GM12878 (cell line): Measurements from ENCODE around the gene MS4A12. TPM values are rescaled to one million over a fixed set of nuclear protein-coding genes. Genes with fewer than 3 reads are reported as not detected.

Source experiments
- ATAC-seq: fragments of 200-7000 bp; cut with Tn5 transposase; 3 replicates; pipeline ENCODE4 v1.9.1; 2020; ENCODE audit warnings: mild to moderate bottlenecking, moderate library complexity
- BruUV-seq: library from RNA; stranded (reverse); fragments of 400-500 nt; replicated peaks from 2 replicates; lab custom pipeline; 2021; lab: Mats Ljungman, UMichigan
- CTCF ChIA-PET: fragments of 300-600 bp; sonication (Branson Sonifier 250); formaldehyde crosslinking; extraction: SDS; loops from one replicate; lab custom pipeline; 2021; ENCODE audit warnings: inconsistent platforms; lab: Yijun Ruan, JAX
- POLR2A ChIA-PET: fragments of 350-600 bp; formaldehyde crosslinking; extraction: SDS; loops from one replicate; lab custom pipeline; 2021; ENCODE audit warnings: inconsistent platforms; lab: Charles Lee
- RAD21 ChIA-PET: fragments of 300-600 bp; sonication (Branson Sonifier 250); formaldehyde crosslinking; loops from one replicate; lab custom pipeline; 2023; ENCODE audit warnings: antibody characterized with exemption; ENCODE audit not compliant: unreplicated experiment; lab: Charles Lee
- SMC1A ChIA-PET: fragments of 300-600 bp; sonication (Branson Sonifier 250); formaldehyde crosslinking; loops from one replicate; lab custom pipeline; 2023; ENCODE audit not compliant: unreplicated experiment, uncharacterized antibody; lab: Charles Lee
- DNase-seq: peaks from one replicate; pipeline ENCODE4 v3.0.0-alpha.2; 2011; ENCODE audit warnings: low read depth, low spot score
- FAIRE-seq: peaks from 3 replicates; lab custom pipeline; 2011; peaks lifted over from hg19 to GRCh38; lab: Jason Lieb, UNC
- H2AFZ ChIP-seq: 2 replicates; pipeline ENCODE4 v1.6.0; 2011; ENCODE audit warnings: low read depth, low read length, control low read depth; ENCODE audit not compliant: control insufficient read depth
- H3K27ac ChIP-seq: 2 replicates; pipeline ENCODE4 v1.5.1; 2011; ENCODE audit warnings: control low read depth; ENCODE audit not compliant: control insufficient read depth, insufficient read depth
- H3K27me3 ChIP-seq, 2 experiments: replicated peaks in 1 of 2; 2 replicates each; pipeline versions ENCODE4 v1.6.0 to v1.6.1; 2011; ENCODE audit warnings: low read length in 1 of 2; ENCODE audit not compliant: control insufficient read depth in 2 of 2, insufficient read depth in 2 of 2
- H3K36me3 ChIP-seq, 2 experiments: 2 replicates each; pipeline ENCODE4 v1.5.1; 2011; ENCODE audit warnings: low read length in 1 of 2; ENCODE audit not compliant: control insufficient read depth in 2 of 2, insufficient read depth in 2 of 2
- H3K4me1 ChIP-seq: 2 replicates; pipeline ENCODE4 v1.6.1; 2011; ENCODE audit warnings: mild to moderate bottlenecking, low read length, moderate library complexity, mixed read lengths; ENCODE audit not compliant: control insufficient read depth, insufficient read depth
- H3K4me2 ChIP-seq: 2 replicates; pipeline ENCODE4 v1.6.0; 2011; ENCODE audit warnings: control low read depth; ENCODE audit not compliant: control insufficient read depth, insufficient read depth
- H3K4me3 ChIP-seq: fragments of 200-600 bp; sonication (generic); 2 replicates; pipeline ENCODE4 v1.5.1; 2016
- H3K79me2 ChIP-seq: 2 replicates; pipeline ENCODE4 v1.6.0; 2011; ENCODE audit warnings: low read length; ENCODE audit not compliant: control insufficient read depth, insufficient read depth
- H3K9ac ChIP-seq: 2 replicates; pipeline ENCODE4 v1.8.0; 2011; ENCODE audit warnings: low read length, control low read depth, mixed read lengths; ENCODE audit not compliant: control insufficient read depth, insufficient read depth
- H3K9me3 ChIP-seq: replicated peaks from 3 replicates; pipeline ENCODE4 v1.5.1; 2011; ENCODE audit warnings: mild to moderate bottlenecking, low read length; ENCODE audit not compliant: control insufficient read depth, insufficient read depth
- H4K20me1 ChIP-seq: 2 replicates; pipeline ENCODE4 v1.6.0; 2011; ENCODE audit not compliant: control insufficient read depth, insufficient read depth
- CBX5 ChIP-seq: sonication (generic); IDR thresholded peaks from 2 replicates; pipeline ENCODE4 v1.6.1; 2016; ENCODE audit warnings: low read depth, moderate library complexity, mild to moderate bottlenecking, inconsistent platforms
- ETV6 ChIP-seq, 2 experiments: fragments of 450-650 bp in 1 of 2; IDR thresholded peaks in 1 of 2; conservative IDR thresholded peaks in 1 of 2; 2 replicates each; pipeline ENCODE4 v1.6.1; 2014; ENCODE audit warnings: antibody characterized with exemption in 1 of 2, borderline replicate concordance in 1 of 2, low read depth in 1 of 2, mild to moderate bottlenecking in 1 of 2, moderate library complexity in 1 of 2
- KDM1A ChIP-seq: fragments of 200-600 bp; sonication (generic); IDR thresholded peaks from 2 replicates; pipeline ENCODE4 v1.6.1; 2016; ENCODE audit warnings: borderline replicate concordance
- NBN ChIP-seq: fragments of 450-650 bp; IDR thresholded peaks from 2 replicates; pipeline ENCODE4 v1.6.1; 2016
- NR2C2 ChIP-seq: IDR thresholded peaks from 2 replicates; pipeline ENCODE4 v1.6.1; 2011; ENCODE audit warnings: borderline replicate concordance, low read depth; ENCODE audit not compliant: control insufficient read depth, insufficient read length
- NR2F1 ChIP-seq: fragments of 450-650 bp; conservative IDR thresholded peaks from 2 replicates; pipeline ENCODE4 v1.6.1; 2017; ENCODE audit warnings: mild to moderate bottlenecking
- PML ChIP-seq: IDR thresholded peaks from 2 replicates; pipeline ENCODE4 v1.6.1; 2012; ENCODE audit warnings: low read length, inconsistent platforms
- POLR2AphosphoS5 ChIP-seq: IDR thresholded peaks from 2 replicates; pipeline ENCODE4 v1.6.1; 2011; ENCODE audit warnings: mild to moderate bottlenecking, low read length, inconsistent platforms
- RB1 ChIP-seq: fragments of 450-650 bp; formaldehyde crosslinking; IDR thresholded peaks from 2 replicates; pipeline ENCODE4 v1.6.1; 2017; ENCODE audit warnings: mild to moderate bottlenecking, borderline replicate concordance
- RCOR1 ChIP-seq: conservative IDR thresholded peaks from 2 replicates; pipeline ENCODE4 v1.6.1; 2012; ENCODE audit warnings: low read depth, low read length, improper control_type of control experiment
- SKIL ChIP-seq: fragments of 450-650 bp; IDR thresholded peaks from 2 replicates; pipeline ENCODE4 v1.6.1; 2017; ENCODE audit warnings: mild to moderate bottlenecking, low read depth, inconsistent platforms; ENCODE audit not compliant: poor library complexity, severe bottlenecking
- SMC3 ChIP-seq: IDR thresholded peaks from 2 replicates; pipeline ENCODE4 v1.6.1; 2011; ENCODE audit warnings: low read length, improper control_type of control experiment, borderline replicate concordance
- STAT1 ChIP-seq: fragments of 450-650 bp; conservative IDR thresholded peaks from 2 replicates; pipeline ENCODE4 v1.6.1; 2014; ENCODE audit warnings: antibody characterized with exemption, mild to moderate bottlenecking
- SUPT20H ChIP-seq: IDR thresholded peaks from 2 replicates; pipeline ENCODE4 v1.6.1; 2011; ENCODE audit warnings: low read depth, mild to moderate bottlenecking, low read length, moderate library complexity, borderline replicate concordance; ENCODE audit not compliant: control insufficient read depth
- TBL1XR1 ChIP-seq: IDR thresholded peaks from 2 replicates; pipeline ENCODE4 v1.6.1; 2012; ENCODE audit warnings: low read depth, low read length, improper control_type of control experiment
- ZBTB40 ChIP-seq: fragments of 450-650 bp; IDR thresholded peaks from 2 replicates; pipeline ENCODE4 v1.6.1; 2016; ENCODE audit warnings: mild to moderate bottlenecking, moderate library complexity, borderline replicate concordance
- WGBS: methylation state at CpG from one replicate; pipeline ENCODE4 v1.1.6; 2016; ENCODE audit warnings: low lambda C conversion rate; ENCODE audit not compliant: insufficient replicate concordance, insufficient coverage; ENCODE audit errors: missing lambda C conversion rate; 5-methylcytosine and 5-hydroxymethylcytosine counted together
- in situ Hi-C: fragments of 300-500 bp; cut with MboI; formaldehyde crosslinking; loops from 9 replicates; pipeline ENCODE4 v1.14.3; 2018; ENCODE audit warnings: mixed read lengths
- intact Hi-C: fragments of 100-400 bp; cut with micrococcal nuclease; formaldehyde crosslinking; loops from one replicate; pipeline ENCODE4 v1.14.2; 2022; ENCODE audit not compliant: unreplicated experiment
- polyA plus RNA-seq, 11 experiments: library from polyadenylated mRNA; depleted of rRNA in 4 of 11; unstranded in 6 of 11; stranded (reverse) in 5 of 11; fragments of >200 nt; fragmentation: Nextera tagmentation in 4 of 11; fragmentation: Illumina TruSeq in 1 of 11; extraction: Ambion mirVana in 4 of 11; extraction: Trizol in 1 of 11; gene quantifications; 1 replicate in 1 of 11; 2 replicates in 10 of 11; pipeline versions ENCODE4 v1.2.1 to v1.2.3, GENCODE V29; 2011 to 2016; ENCODE audit warnings: inconsistent platforms in 2 of 11, missing spikeins in 2 of 11, low read depth in 1 of 11
- total RNA-seq, 4 experiments: library from RNA; depleted of rRNA in 3 of 4; stranded (reverse); fragments of >200 nt in 3 of 4; fragmentation: Illumina TruSeq in 1 of 4; extraction: Trizol in 1 of 4; gene quantifications; 2 replicates each; pipeline versions ENCODE4 v1.2.1 to v1.2.3, GENCODE V29; 2013 to 2021

Gene MS4A12
- total and polyA plus RNA-seq, 10 of the 15 experiments (the other 5 are each of a cell fraction or from before 2014, with no cell fraction given): 0.05 TPM; not detected in 9

GRCh38 chr11:60511393-60511792, 18.8 kb downstream of the MS4A12 start:
- ChIA-PET RAD21 (no interaction called here), POLR2A (no interaction called here), CTCF (interaction anchor here (0.5 kb wide), 1 partner anchor 146 kb away, joined by 3 read pairs; no protein-coding TSS in a partner anchor), SMC1A (interaction anchor here (0.9 kb wide), 1 partner anchor 349 kb away, joined by 3 read pairs; no protein-coding TSS in a partner anchor)
- intact Hi-C loops: no loop called here
- Histone ChIP-seq H3K9me3 (no peaks in the 10 kb centered on the region; the same call in 2 of the 3 replicates), H3K4me2 (no peak overlapping the region), H3K27ac (no peak overlapping the region), H3K79me2 (no peaks in the 10 kb centered on the region), H3K27me3 (no peaks in the 10 kb centered on the region; a peak in 1 of 4 replicates), H3K4me1 (no peaks in the 10 kb centered on the region), H3K9ac (no peak overlapping the region), H3K4me3 (no peak overlapping the region), H3K36me3 (no peaks in the 10 kb centered on the region), H4K20me1 (no peaks in the 10 kb centered on the region), H2AFZ (no peak overlapping the region)
- in situ Hi-C loops: no loop called here
- BruUV-seq: no TSS peak
- TF ChIP-seq NR2F1 (no peak), CBX5 (no peak), ZBTB40 (no peak), KDM1A (no peak), SMC3 (no peak), SUPT20H (no peak), NR2C2 (no peak), RB1 (no peak), POLR2AphosphoS5 (no peak), RCOR1 (no peak), ETV6 (conservative IDR thresholded peaks at IDR 0.05 in 1 of 2, IDR thresholded peaks at IDR 0.05 in 1 of 2; ENCODE audit: borderline replicate concordance in 1 of 2, low read depth in 1 of 2) (no peak), NBN (no peak), SKIL (no peak), TBL1XR1 (no peak), STAT1 (no peak), PML (no peak)
- FAIRE-seq (peak; percentile 59), DNase-seq (no peak), ATAC-seq (no peak)
- WGBS: 35% methylated on average over 6 of the region's 6 CpGs
